ENCODE data around the gene FAM117A.

DNA sequence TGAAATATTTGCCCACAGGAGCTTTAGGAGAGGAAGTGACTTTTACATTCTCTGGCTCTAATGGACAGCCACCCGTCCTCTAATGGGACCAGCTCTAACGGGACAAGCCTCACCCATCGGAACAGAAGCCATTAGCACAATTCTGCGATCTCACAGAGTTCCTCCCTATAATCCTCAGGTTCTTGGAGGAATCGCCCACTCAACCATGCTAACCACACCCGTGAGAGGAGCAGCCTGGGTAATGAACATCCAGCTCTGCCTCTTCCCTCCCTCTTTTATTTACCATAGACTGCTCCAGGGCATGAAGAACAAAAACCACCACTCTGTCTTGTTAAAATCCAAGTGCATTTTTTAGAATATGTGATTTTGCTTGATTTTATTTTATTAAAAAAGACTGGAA, 63.0 kb downstream of the FAM117A start:
- TF ChIP-seq EP300 (IDR thresholded peaks at IDR 0.05) (no peak), RAD21 (conservative IDR thresholded peaks at IDR 0.05 in 1 of 2, IDR thresholded peaks at IDR 0.05 in 1 of 2) (no peak)
- TF ChIP-seq, protein P1, sequence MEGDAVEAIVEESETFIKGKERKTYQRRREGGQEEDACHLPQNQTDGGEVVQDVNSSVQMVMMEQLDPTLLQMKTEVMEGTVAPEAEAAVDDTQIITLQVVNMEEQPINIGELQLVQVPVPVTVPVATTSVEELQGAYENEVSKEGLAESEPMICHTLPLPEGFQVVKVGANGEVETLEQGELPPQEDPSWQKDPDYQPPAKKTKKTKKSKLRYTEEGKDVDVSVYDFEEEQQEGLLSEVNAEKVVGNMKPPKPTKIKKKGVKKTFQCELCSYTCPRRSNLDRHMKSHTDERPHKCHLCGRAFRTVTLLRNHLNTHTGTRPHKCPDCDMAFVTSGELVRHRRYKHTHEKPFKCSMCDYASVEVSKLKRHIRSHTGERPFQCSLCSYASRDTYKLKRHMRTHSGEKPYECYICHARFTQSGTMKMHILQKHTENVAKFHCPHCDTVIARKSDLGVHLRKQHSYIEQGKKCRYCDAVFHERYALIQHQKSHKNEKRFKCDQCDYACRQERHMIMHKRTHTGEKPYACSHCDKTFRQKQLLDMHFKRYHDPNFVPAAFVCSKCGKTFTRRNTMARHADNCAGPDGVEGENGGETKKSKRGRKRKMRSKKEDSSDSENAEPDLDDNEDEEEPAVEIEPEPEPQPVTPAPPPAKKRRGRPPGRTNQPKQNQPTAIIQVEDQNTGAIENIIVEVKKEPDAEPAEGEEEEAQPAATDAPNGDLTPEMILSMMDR (IDR thresholded peaks at IDR 0.05) = no peak
